K562 (cell line): ENCODE measurements around the gene CDKN2C. TPM values are rescaled to one million over a fixed set of nuclear protein-coding genes. Genes with fewer than 3 reads are reported as not detected.

Experiments
- ASH1L ChIP-seq: fragments of 450-650 bp; IDR thresholded peaks from 2 replicates; pipeline ENCODE4 v1.6.1; 2018; ENCODE audit warnings: borderline replicate concordance, mild to moderate bottlenecking, low read depth; ENCODE audit not compliant: partially characterized antibody
- BACH1 ChIP-seq: fragments of 200-800 bp; sonication (Bioruptor generic); IDR thresholded peaks from 2 replicates; pipeline ENCODE4 v1.6.1; 2016; ENCODE audit warnings: missing genetic modification characterization, missing compliant biosample characterization
- CREBBP ChIP-seq: IDR thresholded peaks from one replicate; pipeline ENCODE4 v1.6.1; 2012; ENCODE audit warnings: low read depth, mild to moderate bottlenecking, control low read depth, inconsistent platforms, low read length
- CTCF ChIP-seq, 3 experiments: IDR thresholded peaks in 2 of 3; conservative IDR thresholded peaks in 1 of 3; 2 replicates each; pipeline ENCODE4 v1.5.1; 2011 to 2012; ENCODE audit warnings: low read length in 3 of 3, mild to moderate bottlenecking in 3 of 3, control low read depth in 2 of 3, improper control_type of control experiment in 1 of 3, inconsistent platforms in 1 of 3, low read depth in 1 of 3, mixed read lengths in 1 of 3, moderate library complexity in 1 of 3; ENCODE audit not compliant: insufficient read depth in 2 of 3
- FOXP1 ChIP-seq: sonication (generic); formaldehyde crosslinking; IDR thresholded peaks from 2 replicates; pipeline ENCODE4 v1.8.0; 2022; ENCODE audit warnings: mild to moderate bottlenecking, missing genetic modification reagents
- HDAC1 ChIP-seq, 2 experiments: fragments of 450-650 bp; IDR thresholded peaks; 2 replicates each; pipeline ENCODE4 v1.6.1; 2016 to 2017; ENCODE audit warnings: inconsistent platforms in 1 of 2, mild to moderate bottlenecking in 1 of 2, moderate library complexity in 1 of 2
- MYC ChIP-seq, 2 experiments: fragments of 250-450 bp in 1 of 2; sonication (Bioruptor Pico) in 1 of 2; IDR thresholded peaks; 2 replicates each; pipeline versions ENCODE4 v1.5.1 to v1.6.1; 2012 to 2021; ENCODE audit warnings: low read depth in 2 of 2, borderline replicate concordance in 1 of 2, improper control_type of control experiment in 1 of 2, low read length in 1 of 2, mild to moderate bottlenecking in 1 of 2, moderate library complexity in 1 of 2
- TCF15 ChIP-seq: fragments of 250-450 bp; sonication (Bioruptor Pico); IDR thresholded peaks from 2 replicates; pipeline ENCODE4 v1.8.0; 2022; ENCODE audit warnings: moderate library complexity, mild to moderate bottlenecking, inconsistent platforms
- ZBTB2 ChIP-seq: fragments of 450-650 bp; IDR thresholded peaks from 2 replicates; pipeline ENCODE4 v1.6.1; 2016; ENCODE audit warnings: antibody characterized with exemption
- ZKSCAN1 ChIP-seq: fragments of 150-350 bp; IDR thresholded peaks from 2 replicates; pipeline ENCODE4 v1.6.1; 2016; ENCODE audit warnings: low read depth, low read length
- ZNF282 ChIP-seq: sonication (generic); formaldehyde crosslinking; IDR thresholded peaks from 2 replicates; pipeline ENCODE4 v1.8.1; 2023; ENCODE audit warnings: missing genetic modification reagents
- ZNF436 ChIP-seq: fragments of 250-450, 450-650 bp; sonication (Bioruptor Pico); formaldehyde crosslinking; IDR thresholded peaks from 2 replicates; pipeline ENCODE4 v1.7.0; 2020; ENCODE audit warnings: mild to moderate bottlenecking
- polyA plus RNA-seq, 8 experiments: library from polyadenylated mRNA; depleted of rRNA in 4 of 8; stranded (reverse) in 5 of 8; unstranded in 3 of 8; fragments of >200 nt; fragmentation: Nextera tagmentation in 2 of 8; fragmentation: Illumina TruSeq in 1 of 8; extraction: Ambion mirVana in 2 of 8; extraction: Trizol in 1 of 8; gene quantifications; 2 replicates each; pipeline versions ENCODE4 v1.2.1 to v1.2.3, GENCODE V29; 2011 to 2014; ENCODE audit warnings: inconsistent platforms in 1 of 8, missing spikeins in 1 of 8
- total RNA-seq, 7 experiments: library from RNA; depleted of rRNA in 6 of 7; stranded (reverse); fragments of >200 nt in 6 of 7; fragmentation: Illumina TruSeq in 2 of 7; extraction: Trizol in 2 of 7; gene quantifications; 2 replicates each; pipeline versions ENCODE4 v1.2.1 to v1.2.3, GENCODE V29; 2011 to 2021; ENCODE audit warnings: low replicate concordance in 1 of 7
- TF ChIP-seq, protein P1 (sequence below): sonication (generic); formaldehyde crosslinking; IDR thresholded peaks from 2 replicates; pipeline ENCODE4 v1.8.1; 2022; ENCODE audit warnings: missing genetic modification reagents
- TF ChIP-seq, protein P2 (sequence below): IDR thresholded peaks from 3 replicates; pipeline ENCODE4 v1.6.1; 2011; ENCODE audit warnings: borderline replicate concordance, mild to moderate bottlenecking, moderate library complexity; ENCODE audit not compliant: insufficient read length; ENCODE audit errors: extremely low read depth
- TF ChIP-seq, protein P3 (sequence below): fragments of 450-650 bp; formaldehyde crosslinking; IDR thresholded peaks from 2 replicates; pipeline ENCODE4 v1.4.0; 2020; ENCODE audit warnings: mild to moderate bottlenecking, moderate library complexity

Gene CDKN2C
- total and polyA plus RNA-seq, 9 of the 15 experiments (the other 6 are each of a cell fraction or from before 2014, with no cell fraction given) = 11.9 to 74.3 (median 45.9) TPM

DNA sequence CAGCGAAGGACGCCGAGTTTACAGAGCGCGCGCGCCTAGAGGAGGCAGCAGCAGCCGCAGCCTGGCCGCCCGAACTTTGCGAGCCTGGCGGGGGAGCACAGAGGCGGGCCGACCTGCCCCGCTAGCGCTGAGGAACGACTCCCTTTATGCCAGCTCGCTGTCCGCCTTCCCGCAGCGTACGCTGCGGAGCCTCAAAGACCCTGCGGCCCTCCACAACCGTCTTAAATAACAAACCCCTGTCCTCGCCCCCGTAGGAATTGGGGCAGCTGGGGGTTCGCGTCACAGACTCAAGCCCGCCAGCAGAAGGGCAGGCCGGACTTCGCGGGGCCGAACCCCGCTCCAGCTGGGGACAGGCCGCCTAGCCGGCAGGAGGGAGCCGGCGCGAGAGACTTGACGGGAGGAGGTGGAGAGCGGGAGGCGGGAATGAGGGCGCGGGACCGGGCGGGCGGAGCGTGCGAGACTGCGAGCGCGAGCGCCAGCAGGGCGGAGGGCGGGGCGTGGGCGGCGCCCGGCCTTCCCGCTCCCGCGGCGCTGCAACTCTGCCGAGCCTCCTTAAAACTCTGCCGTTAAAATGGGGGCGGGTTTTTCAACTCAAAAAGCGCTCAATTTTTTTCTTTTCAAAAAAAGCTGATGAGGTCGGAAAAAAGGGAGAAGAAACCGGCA, 1.8 kb upstream of the CDKN2C start (continued):
- TF ChIP-seq CTCF (IDR thresholded peaks at IDR 0.05 in 2 of 3, conservative IDR thresholded peaks at IDR 0.05 in 1 of 3; ENCODE audit: insufficient read depth in 2 of 3, low read depth in 1 of 3, low read length in 3 of 3) (peak; percentile 42 to 67 (median 59); a peak in 4 of 6 replicates), BACH1 (tag) (no peak), FOXP1 (CRISPR knock-in tag) (no peak; the same call in 1 of the 2 replicates), CREBBP (no peak), ZBTB2 (no peak), ZNF282 (CRISPR knock-in tag) (peak; percentile 64; the same call in 1 of the 2 replicates), ZKSCAN1 (no peak; the same call in 1 of the 2 replicates), ASH1L (no peak), MYC (IDR thresholded peaks at IDR 0.05; ENCODE audit: low read depth, low read length) (peak; percentile 85), MYC (CRISPR knock-in tag; IDR thresholded peaks at IDR 0.05; ENCODE audit: borderline replicate concordance, low read depth) (peak; percentile 69; the same call in 1 of the 2 replicates), ZNF436 (CRISPR knock-in tag) (no peak), TCF15 (CRISPR knock-in tag) (no peak), HDAC1 (IDR thresholded peaks at IDR 0.05) (peak in 1 of 2 experiments; percentile 14; a peak in 2 of 4 replicates)
- TF ChIP-seq, protein P1, sequence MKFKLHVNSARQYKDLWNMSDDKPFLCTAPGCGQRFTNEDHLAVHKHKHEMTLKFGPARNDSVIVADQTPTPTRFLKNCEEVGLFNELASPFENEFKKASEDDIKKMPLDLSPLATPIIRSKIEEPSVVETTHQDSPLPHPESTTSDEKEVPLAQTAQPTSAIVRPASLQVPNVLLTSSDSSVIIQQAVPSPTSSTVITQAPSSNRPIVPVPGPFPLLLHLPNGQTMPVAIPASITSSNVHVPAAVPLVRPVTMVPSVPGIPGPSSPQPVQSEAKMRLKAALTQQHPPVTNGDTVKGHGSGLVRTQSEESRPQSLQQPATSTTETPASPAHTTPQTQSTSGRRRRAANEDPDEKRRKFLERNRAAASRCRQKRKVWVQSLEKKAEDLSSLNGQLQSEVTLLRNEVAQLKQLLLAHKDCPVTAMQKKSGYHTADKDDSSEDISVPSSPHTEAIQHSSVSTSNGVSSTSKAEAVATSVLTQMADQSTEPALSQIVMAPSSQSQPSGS (CRISPR knock-in tag) = no peak
- TF ChIP-seq, protein P2, sequence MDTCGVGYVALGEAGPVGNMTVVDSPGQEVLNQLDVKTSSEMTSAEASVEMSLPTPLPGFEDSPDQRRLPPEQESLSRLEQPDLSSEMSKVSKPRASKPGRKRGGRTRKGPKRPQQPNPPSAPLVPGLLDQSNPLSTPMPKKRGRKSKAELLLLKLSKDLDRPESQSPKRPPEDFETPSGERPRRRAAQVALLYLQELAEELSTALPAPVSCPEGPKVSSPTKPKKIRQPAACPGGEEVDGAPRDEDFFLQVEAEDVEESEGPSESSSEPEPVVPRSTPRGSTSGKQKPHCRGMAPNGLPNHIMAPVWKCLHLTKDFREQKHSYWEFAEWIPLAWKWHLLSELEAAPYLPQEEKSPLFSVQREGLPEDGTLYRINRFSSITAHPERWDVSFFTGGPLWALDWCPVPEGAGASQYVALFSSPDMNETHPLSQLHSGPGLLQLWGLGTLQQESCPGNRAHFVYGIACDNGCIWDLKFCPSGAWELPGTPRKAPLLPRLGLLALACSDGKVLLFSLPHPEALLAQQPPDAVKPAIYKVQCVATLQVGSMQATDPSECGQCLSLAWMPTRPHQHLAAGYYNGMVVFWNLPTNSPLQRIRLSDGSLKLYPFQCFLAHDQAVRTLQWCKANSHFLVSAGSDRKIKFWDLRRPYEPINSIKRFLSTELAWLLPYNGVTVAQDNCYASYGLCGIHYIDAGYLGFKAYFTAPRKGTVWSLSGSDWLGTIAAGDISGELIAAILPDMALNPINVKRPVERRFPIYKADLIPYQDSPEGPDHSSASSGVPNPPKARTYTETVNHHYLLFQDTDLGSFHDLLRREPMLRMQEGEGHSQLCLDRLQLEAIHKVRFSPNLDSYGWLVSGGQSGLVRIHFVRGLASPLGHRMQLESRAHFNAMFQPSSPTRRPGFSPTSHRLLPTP = no peak
- TF ChIP-seq, protein P3, sequence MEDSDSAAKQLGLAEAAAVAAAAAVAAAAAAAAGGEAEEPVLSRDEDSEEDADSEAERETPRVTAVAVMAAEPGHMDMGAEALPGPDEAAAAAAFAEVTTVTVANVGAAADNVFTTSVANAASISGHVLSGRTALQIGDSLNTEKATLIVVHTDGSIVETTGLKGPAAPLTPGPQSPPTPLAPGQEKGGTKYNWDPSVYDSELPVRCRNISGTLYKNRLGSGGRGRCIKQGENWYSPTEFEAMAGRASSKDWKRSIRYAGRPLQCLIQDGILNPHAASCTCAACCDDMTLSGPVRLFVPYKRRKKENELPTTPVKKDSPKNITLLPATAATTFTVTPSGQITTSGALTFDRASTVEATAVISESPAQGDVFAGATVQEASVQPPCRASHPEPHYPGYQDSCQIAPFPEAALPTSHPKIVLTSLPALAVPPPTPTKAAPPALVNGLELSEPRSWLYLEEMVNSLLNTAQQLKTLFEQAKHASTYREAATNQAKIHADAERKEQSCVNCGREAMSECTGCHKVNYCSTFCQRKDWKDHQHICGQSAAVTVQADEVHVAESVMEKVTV (CRISPR knock-in tag) = peak; percentile 42; the same call in 1 of the 2 replicates
